Esophagus (tissue), 2 donors: Measurements from ENCODE around the gene CCDC57. TPM values are rescaled to one million over a fixed set of nuclear protein-coding genes. Genes with fewer than 3 reads are reported as not detected.
A peak's percentile ranks its signal among the peaks of the same experiment; 100 is the strongest.

ENCODE experiments used
- H3K27ac ChIP-seq, 2 donors: one replicate each; pipeline ENCODE4 v1.5.1; 2013; ENCODE audit warnings: low read depth in 2 of 2, mild to moderate bottlenecking in 2 of 2, inconsistent platforms in 1 of 2, low read length in 1 of 2, moderate library complexity in 1 of 2
- H3K27me3 ChIP-seq, 2 donors: one replicate each; pipeline ENCODE4 v1.6.1; 2013; ENCODE audit warnings: low read length in 2 of 2, control low read depth in 1 of 2, mild to moderate bottlenecking in 1 of 2; ENCODE audit not compliant: insufficient read depth in 2 of 2, control insufficient read depth in 1 of 2
- H3K36me3 ChIP-seq, 2 donors: one replicate each; pipeline ENCODE4 v1.6.1; 2013; ENCODE audit warnings: low read length in 1 of 2; ENCODE audit not compliant: control insufficient read depth in 2 of 2, insufficient read depth in 2 of 2
- H3K4me1 ChIP-seq, 2 donors: one replicate each; pipeline ENCODE4 v1.6.1; 2013; ENCODE audit warnings: low read length in 1 of 2; ENCODE audit not compliant: control insufficient read depth in 2 of 2, insufficient read depth in 2 of 2
- H3K4me3 ChIP-seq, 2 donors: one replicate each; pipeline ENCODE4 v1.5.1; 2013; ENCODE audit warnings: low read length in 2 of 2, mild to moderate bottlenecking in 2 of 2, low read depth in 1 of 2, moderate library complexity in 1 of 2
- H3K9me3 ChIP-seq, 2 donors: one replicate each; pipeline ENCODE4 v1.6.1; 2013; ENCODE audit warnings: mild to moderate bottlenecking in 2 of 2, low read depth in 1 of 2, low read length in 1 of 2, moderate library complexity in 1 of 2; ENCODE audit not compliant: control insufficient read depth in 2 of 2, insufficient read depth in 1 of 2
- WGBS, 2 donors: extraction: QIAGEN DNeasy Blood & Tissue Kit; methylation state at CpG; one replicate each; pipeline ENCODE4 v1.1.7; 2013; 5-methylcytosine and 5-hydroxymethylcytosine counted together
- polyA plus RNA-seq, 2 donors: library from polyadenylated mRNA; stranded (reverse); fragments of 200-250 nt; gene quantifications; one replicate each; pipeline ENCODE4 v1.2.3, GENCODE V29; 2013
- donor health status: healthy with polysubstance abuse.
- donor health status: Bipolar disorder and iron deficiency.

The CCDC57 gene
- polyA plus RNA-seq, 2 donors = 16.3 to 33.7 TPM

DNA sequence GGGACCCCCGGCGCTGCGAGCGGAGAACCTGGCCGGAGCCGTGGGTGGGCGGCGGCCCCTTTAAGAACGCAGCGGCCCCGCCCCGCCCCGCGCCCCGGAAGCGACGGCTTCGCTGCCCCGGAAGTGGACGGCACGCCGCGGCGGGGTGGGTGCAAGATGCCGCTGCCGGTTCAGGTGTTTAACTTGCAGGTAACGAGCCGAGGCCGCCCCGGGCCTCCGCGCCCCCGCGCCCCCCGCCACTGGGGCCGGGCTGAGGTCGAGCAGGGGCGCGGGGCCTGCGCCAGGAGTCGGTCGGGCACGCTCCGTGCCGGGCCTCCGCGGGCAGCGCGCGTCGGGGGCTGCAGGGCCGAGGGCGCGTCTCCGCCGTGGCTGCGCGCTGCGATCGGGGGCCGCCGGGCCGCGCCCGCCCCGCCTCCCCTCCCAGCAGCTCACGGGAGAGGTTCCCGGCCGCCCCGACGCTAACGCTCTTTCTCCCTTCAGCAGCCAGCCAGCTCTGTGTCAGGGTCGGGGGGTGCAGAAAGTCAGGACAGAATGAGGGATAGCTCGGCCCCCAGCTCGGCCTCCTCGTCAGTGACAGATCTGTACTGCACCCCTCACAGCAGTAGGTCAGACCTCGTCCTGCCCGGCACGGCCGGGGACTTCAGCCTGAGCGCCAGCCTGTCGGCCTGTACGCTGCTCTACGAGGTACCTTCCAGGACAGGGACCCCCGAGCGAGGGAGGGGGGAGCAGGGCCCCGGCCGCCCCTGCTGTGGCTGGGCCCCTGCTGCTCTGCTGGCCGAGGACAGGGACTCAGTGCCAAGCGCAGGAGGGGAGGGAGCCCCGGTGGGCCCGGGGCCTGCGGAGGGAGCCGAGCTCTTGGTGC is 160.6 kb downstream of the CCDC57 start, which contains the start of the genes GPS1 and RFNG:
GPS1 (plus strand) TSS at position 123 of the 862 bp plus-strand sequence; CDS start at position 157, 34 bp downstream.
RFNG (minus strand) TSS at position 36 of the 862 bp plus-strand sequence. CDS start 45 bp downstream, outside the sequence.
- peak within 1 kb of the TSS; percentile 83 to 85 for H3K4me3 ChIP-seq
- H3K27ac ChIP-seq = peak within 1 kb of the TSS; percentile 34 to 63
- WGBS, 2 donors = 0 to 1% methylated on average over 51 to 94 of the region's 94 CpGs
- H3K27me3 ChIP-seq = no peaks in the 10 kb centered on the region
- no peaks in the 10 kb centered on the region for H3K9me3 ChIP-seq
- peaks cover 14 to 62% of the 10 kb centered on the region in 2 donors for H3K36me3 ChIP-seq
- H3K4me1 ChIP-seq = peaks cover 10 to 20% of the 10 kb centered on the region in 2 donors

Other genes starting within 250 kb of the CCDC57 start
- gene ASPSCR1, start 235.2 kb downstream of the CCDC57 start, polyA plus RNA-seq = 10 to 100 TPM; 19.1 to 29.8 TPM
- gene CENPX, start 190.0 kb downstream of the CCDC57 start, polyA plus RNA-seq = 100 to 1,000 TPM in 1 of 2 donors, 10 to 100 TPM in 1; 86.8 to 117 TPM
- 10 to 100 TPM; 10.6 to 17.2 TPM for gene LRRC45, start 189.5 kb downstream of the CCDC57 start, polyA plus RNA-seq
- gene RAC3, start 181.2 kb downstream of the CCDC57 start, polyA plus RNA-seq = 1 to 10 TPM; 7.1 to 9.6 TPM
- gene DCXR, start 175.1 kb downstream of the CCDC57 start, polyA plus RNA-seq = 100 to 1,000 TPM; 136 to 145 TPM
- gene RFNG, start 161.0 kb downstream of the CCDC57 start, polyA plus RNA-seq = 10 to 100 TPM; 27.4 to 36.4 TPM
- 10 to 100 TPM; 61.7 to 65.8 TPM for gene GPS1, start 160.9 kb downstream of the CCDC57 start, polyA plus RNA-seq
- 100 to 1,000 TPM; 118 to 182 TPM for gene DUS1L, start 147.0 kb downstream of the CCDC57 start, polyA plus RNA-seq
- 10 to 100 TPM; 92.2 to 95.9 TPM for gene FASN, start 114.6 kb downstream of the CCDC57 start, polyA plus RNA-seq
- 10 to 100 TPM; 17.5 to 41.0 TPM for gene SLC16A3, start 16.2 kb upstream of the CCDC57 start, polyA plus RNA-seq
- 10 to 100 TPM; 63.7 to 79.6 TPM for gene CSNK1D, start 60.9 kb upstream of the CCDC57 start, polyA plus RNA-seq
- 1 to 10 TPM; 2.6 to 3.1 TPM for gene CD7, start 104.8 kb upstream of the CCDC57 start, polyA plus RNA-seq
- gene SECTM1, start 120.9 kb upstream of the CCDC57 start, polyA plus RNA-seq = 10 to 100 TPM in 1 of 2 donors, 1 to 10 TPM in 1; 2.2 to 10.8 TPM
- gene TEX19, start 146.4 kb upstream of the CCDC57 start, polyA plus RNA-seq = under 1 TPM in 1 of 2 donors, not detected in 1; 0.01 TPM
- not detected for gene UTS2R, start 158.9 kb upstream of the CCDC57 start, polyA plus RNA-seq
- gene HEXD, start 205.5 kb upstream of the CCDC57 start, polyA plus RNA-seq = 10 to 100 TPM; 24.0 to 46.5 TPM
- gene OGFOD3, start 205.7 kb upstream of the CCDC57 start, polyA plus RNA-seq = 10 to 100 TPM; 11.4 to 11.6 TPM
- gene CYBC1, start 237.9 kb upstream of the CCDC57 start, polyA plus RNA-seq = 10 to 100 TPM; 27.5 to 28.1 TPM
- gene NARF, start 245.9 kb upstream of the CCDC57 start, polyA plus RNA-seq = 10 to 100 TPM; 31.1 to 53.3 TPM